Articular chondrocyte of knee joint (primary cell): ENCODE measurements around the gene SERPINA9. TPM values are rescaled to one million over a fixed set of nuclear protein-coding genes. Genes with fewer than 3 reads are reported as not detected.

Experiments
- total RNA-seq: library from RNA; depleted of rRNA; stranded (reverse); fragments of >200 nt; gene quantifications from 2 replicates; pipeline ENCODE4 v1.2.3, GENCODE V29; 2012

The SERPINA9 gene, protein sequence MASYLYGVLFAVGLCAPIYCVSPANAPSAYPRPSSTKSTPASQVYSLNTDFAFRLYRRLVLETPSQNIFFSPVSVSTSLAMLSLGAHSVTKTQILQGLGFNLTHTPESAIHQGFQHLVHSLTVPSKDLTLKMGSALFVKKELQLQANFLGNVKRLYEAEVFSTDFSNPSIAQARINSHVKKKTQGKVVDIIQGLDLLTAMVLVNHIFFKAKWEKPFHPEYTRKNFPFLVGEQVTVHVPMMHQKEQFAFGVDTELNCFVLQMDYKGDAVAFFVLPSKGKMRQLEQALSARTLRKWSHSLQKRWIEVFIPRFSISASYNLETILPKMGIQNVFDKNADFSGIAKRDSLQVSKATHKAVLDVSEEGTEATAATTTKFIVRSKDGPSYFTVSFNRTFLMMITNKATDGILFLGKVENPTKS
- total RNA-seq: 0.26 and 0.43 TPM in 2 replicates

DNA sequence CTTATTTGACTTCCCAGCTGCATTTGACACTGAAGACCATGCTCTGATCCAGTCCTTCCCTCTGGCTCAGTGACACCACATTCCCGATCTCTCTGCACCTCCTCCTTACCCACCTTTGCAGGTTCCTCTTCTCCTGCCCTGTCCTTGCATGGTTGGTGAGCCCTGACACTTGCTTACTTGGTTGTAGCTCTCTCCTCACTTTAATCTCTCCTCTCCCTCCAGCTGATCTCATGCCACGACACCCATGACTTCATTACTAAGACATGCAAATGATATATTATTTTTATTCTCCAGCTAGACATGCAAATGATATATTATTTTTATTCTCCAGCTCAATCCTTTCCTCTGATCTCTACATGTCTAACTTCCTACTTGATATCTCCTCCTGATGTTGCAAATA is at the start of gene SERPINA9:
Gene SERPINA9, minus strand, starts transcription at position 175 of the 400 bp plus-strand sequence. CDS start 6,357 bp downstream, outside the sequence.

DNA sequence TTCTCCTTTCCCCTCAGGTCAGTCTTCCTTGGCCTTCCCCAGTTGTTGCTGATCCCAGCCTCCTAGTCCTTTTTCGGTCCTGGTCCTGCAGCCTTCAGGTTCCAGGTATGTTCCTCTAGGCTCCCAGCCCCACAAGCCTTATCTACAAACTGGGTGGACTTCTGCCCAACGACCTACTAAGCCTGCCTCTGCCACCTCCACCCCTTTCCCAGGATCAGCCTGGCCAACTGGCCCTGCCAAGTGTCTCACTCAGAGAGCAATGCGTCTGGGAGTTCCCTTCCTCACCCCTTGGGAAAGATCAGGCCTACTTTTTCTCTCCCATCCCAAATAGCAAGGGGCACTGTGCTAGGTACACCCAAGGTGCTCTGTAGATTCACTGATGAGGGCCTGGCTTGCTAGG is 33.4 kb upstream of the SERPINA9 start, which contains the start of gene SERPINA12:
Gene SERPINA12, minus strand, starts transcription at position 114 of the 400 bp plus-strand sequence. CDS start 11,072 bp downstream, outside the sequence.

Other genes with a start within 250 kb of the SERPINA9 start
- gene SERPINA10, start 182.9 kb downstream of the SERPINA9 start, total RNA-seq: not detected in 2 replicates
- gene SERPINA6, start 152.9 kb downstream of the SERPINA9 start, total RNA-seq: not detected in 2 replicates
- not detected in 2 replicates for gene SERPINA2, start 109.5 kb downstream of the SERPINA9 start, total RNA-seq
- gene SERPINA1, start 87.6 kb downstream of the SERPINA9 start, total RNA-seq: 15.8 and 81.4 TPM in 2 replicates
- gene SERPINA11, start 23.4 kb downstream of the SERPINA9 start, total RNA-seq: not detected in 2 replicates
- gene SERPINA12, start 33.3 kb upstream of the SERPINA9 start, total RNA-seq: not detected in 2 replicates
- gene SERPINA4, start 85.2 kb upstream of the SERPINA9 start, total RNA-seq: not detected in 2 replicates
- gene SERPINA5, start 105.2 kb upstream of the SERPINA9 start, total RNA-seq: 3.5 and 4.6 TPM in 2 replicates
- 24.2 and 76.8 TPM in 2 replicates for gene SERPINA3, start 136.2 kb upstream of the SERPINA9 start, total RNA-seq